ENCODE data around the gene ELOVL1.

- TF ChIP-seq CTCF (IDR thresholded peaks at IDR 0.05) (no peak), EP300 (IDR thresholded peaks at IDR 0.05) (no peak), POLR2AphosphoS5 (IDR thresholded peaks at IDR 0.05) (no peak)
Observed at GRCh38 chr1:43372172-43372571, 4.4 kb upstream of the ELOVL1 start.

Measured in esophagus muscularis mucosa (tissue), 4 donors.